K562 (cell line): Measurements from ENCODE around the gene RIIAD1. TPM values are rescaled to one million over a fixed set of nuclear protein-coding genes. Genes with fewer than 3 reads are reported as not detected.

ENCODE experiments used
- ATF2 ChIP-seq: sonication (generic); formaldehyde crosslinking; IDR thresholded peaks from 2 replicates; pipeline ENCODE4 v1.8.1; 2022; ENCODE audit warnings: missing genetic modification reagents
- ATF3 ChIP-seq, 2 experiments: fragments of 450-650 bp in 1 of 2; sonication (generic) in 1 of 2; formaldehyde crosslinking in 1 of 2; IDR thresholded peaks in 1 of 2; conservative IDR thresholded peaks in 1 of 2; 2 replicates each; pipeline versions ENCODE4 v1.6.1 to v1.8.1; 2016 to 2023; ENCODE audit warnings: mild to moderate bottlenecking in 2 of 2, moderate library complexity in 2 of 2, inconsistent platforms in 1 of 2, missing genetic modification reagents in 1 of 2
- BHLHE40 ChIP-seq: IDR thresholded peaks from 2 replicates; pipeline ENCODE4 v1.6.1; 2011; ENCODE audit warnings: low read length, improper control_type of control experiment
- ELF1 ChIP-seq: fragments of 200-800 bp; sonication (Bioruptor generic); IDR thresholded peaks from 2 replicates; pipeline ENCODE4 v1.6.1; 2016; ENCODE audit warnings: missing genetic modification characterization, missing compliant biosample characterization
- ESRRB ChIP-seq: fragments of 250-450 bp; sonication (Bioruptor Pico); IDR thresholded peaks from 2 replicates; pipeline ENCODE4 v1.5.0; 2020; ENCODE audit warnings: mild to moderate bottlenecking, moderate library complexity, borderline replicate concordance
- NR2C2 ChIP-seq, 2 experiments: fragments of 200-800 bp in 1 of 2; sonication (Bioruptor generic) in 1 of 2; sonication (generic) in 1 of 2; formaldehyde crosslinking in 1 of 2; IDR thresholded peaks; 2 replicates each; pipeline versions ENCODE4 v1.6.1 to v1.8.0; 2016 to 2022; ENCODE audit warnings: mild to moderate bottlenecking in 1 of 2, missing compliant biosample characterization in 1 of 2, missing genetic modification characterization in 1 of 2, missing genetic modification reagents in 1 of 2
- PRMT5 ChIP-seq: sonication (generic); formaldehyde crosslinking; IDR thresholded peaks from 2 replicates; pipeline ENCODE4 v1.5.0; 2020; ENCODE audit warnings: missing genetic modification reagents
- PTBP1 ChIP-seq: fragments of 200-400 bp; formaldehyde crosslinking; IDR thresholded peaks from 2 replicates; pipeline ENCODE4 v1.6.1; 2017; ENCODE audit warnings: low read depth, low read length
- SAP30 ChIP-seq: fragments of 200-600 bp; sonication (generic); IDR thresholded peaks from 2 replicates; pipeline ENCODE4 v1.6.1; 2012; ENCODE audit warnings: borderline replicate concordance, low read depth, mild to moderate bottlenecking, moderate library complexity, low read length, control low read depth, inconsistent platforms; ENCODE audit not compliant: insufficient read depth, poor library complexity, severe bottlenecking
- UBTF ChIP-seq, 2 experiments: IDR thresholded peaks; 2 replicates each; pipeline ENCODE4 v1.6.1; 2012; ENCODE audit warnings: improper control_type of control experiment in 2 of 2, low read depth in 2 of 2, low read length in 2 of 2, borderline replicate concordance in 1 of 2
- ZNF239 ChIP-seq: fragments of 250-450 bp; sonication (Bioruptor Pico); IDR thresholded peaks from 2 replicates; pipeline ENCODE4 v1.4.0; 2020; ENCODE audit warnings: mild to moderate bottlenecking
- polyA plus RNA-seq, 8 experiments: library from polyadenylated mRNA; depleted of rRNA in 4 of 8; stranded (reverse) in 5 of 8; unstranded in 3 of 8; fragments of >200 nt; fragmentation: Nextera tagmentation in 2 of 8; fragmentation: Illumina TruSeq in 1 of 8; extraction: Ambion mirVana in 2 of 8; extraction: Trizol in 1 of 8; gene quantifications; 2 replicates each; pipeline versions ENCODE4 v1.2.1 to v1.2.3, GENCODE V29; 2011 to 2014; ENCODE audit warnings: inconsistent platforms in 1 of 8, missing spikeins in 1 of 8
- total RNA-seq, 7 experiments: library from RNA; depleted of rRNA in 6 of 7; stranded (reverse); fragments of >200 nt in 6 of 7; fragmentation: Illumina TruSeq in 2 of 7; extraction: Trizol in 2 of 7; gene quantifications; 2 replicates each; pipeline versions ENCODE4 v1.2.1 to v1.2.3, GENCODE V29; 2011 to 2021; ENCODE audit warnings: low replicate concordance in 1 of 7
- TF ChIP-seq, protein P1 (sequence below): fragments of 450-650 bp; IDR thresholded peaks from 2 replicates; pipeline ENCODE4 v1.6.1; 2016

Gene RIIAD1
- total and polyA plus RNA-seq, 9 of the 15 experiments (the other 6 are each of a cell fraction or from before 2014, with no cell fraction given) = not detected

DNA sequence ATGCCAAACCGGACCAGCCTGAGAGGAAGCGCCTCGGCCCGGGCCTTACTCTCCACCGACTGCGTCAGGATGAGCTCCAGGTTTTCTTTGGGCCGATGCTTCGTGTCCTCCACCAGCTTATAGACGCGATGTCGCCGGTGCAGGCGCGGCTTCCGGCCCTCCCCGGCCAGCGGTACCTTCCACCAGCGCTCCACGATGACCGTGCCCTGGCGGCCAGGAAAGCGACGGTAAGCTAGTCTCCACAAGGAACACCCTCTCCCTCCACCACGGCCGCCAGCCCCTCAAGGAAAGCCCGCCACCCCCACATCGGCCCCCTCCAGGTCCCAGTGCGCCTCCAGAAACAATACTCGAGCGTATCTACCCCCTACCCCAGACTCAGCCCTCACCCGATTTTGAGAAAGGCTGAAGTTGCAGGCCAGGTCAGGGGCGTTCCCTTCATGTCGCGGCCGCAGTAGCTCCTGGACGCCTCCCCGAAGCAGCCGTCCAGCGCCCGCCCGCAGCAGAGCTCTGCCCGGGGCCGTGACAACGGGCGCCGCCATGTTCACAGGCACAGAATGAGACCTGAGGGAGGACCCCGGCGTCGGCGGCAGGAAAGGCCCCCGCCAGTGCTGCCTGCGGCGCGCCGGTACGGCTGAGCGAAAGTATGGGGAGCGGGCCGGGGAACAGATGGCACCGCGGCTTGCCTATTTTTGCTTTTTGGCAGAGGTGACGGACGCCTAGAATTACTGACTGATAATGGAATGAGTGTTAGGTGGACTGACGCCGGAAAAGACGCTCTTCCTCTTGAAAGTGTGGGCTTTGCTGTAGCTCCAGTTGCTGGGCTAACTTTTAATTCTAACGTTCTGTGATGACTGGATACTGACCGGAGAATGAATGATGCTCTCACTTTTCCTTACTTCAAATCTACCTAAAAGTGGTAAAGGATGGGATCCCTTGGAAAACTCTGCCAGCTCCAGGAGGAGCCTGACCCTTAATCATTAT is 41.9 kb downstream of the RIIAD1 start, which contains the start of gene MRPL9 (continued):
- TF ChIP-seq ATF3 (IDR thresholded peaks at IDR 0.05) (peak; percentile 40; the same call in 1 of the 2 replicates), ATF3 (CRISPR knock-in tag; conservative IDR thresholded peaks at IDR 0.05) (no peak), ELF1 (no peak), BHLHE40 (no peak), PRMT5 (no peak), PTBP1 (no peak), ZNF239 (CRISPR knock-in tag) (no peak), SAP30 (no peak), UBTF (IDR thresholded peaks at IDR 0.05; ENCODE audit: borderline replicate concordance in 1 of 2, low read depth in 2 of 2, low read length in 2 of 2) (no peak), ATF2 (CRISPR knock-in tag) (no peak), NR2C2 (CRISPR knock-in tag; IDR thresholded peaks at IDR 0.05) (no peak), NR2C2 (tag; IDR thresholded peaks at IDR 0.05) (peak; percentile 54; the same call in 1 of the 2 replicates), ESRRB (no peak)
- TF ChIP-seq, protein P1, sequence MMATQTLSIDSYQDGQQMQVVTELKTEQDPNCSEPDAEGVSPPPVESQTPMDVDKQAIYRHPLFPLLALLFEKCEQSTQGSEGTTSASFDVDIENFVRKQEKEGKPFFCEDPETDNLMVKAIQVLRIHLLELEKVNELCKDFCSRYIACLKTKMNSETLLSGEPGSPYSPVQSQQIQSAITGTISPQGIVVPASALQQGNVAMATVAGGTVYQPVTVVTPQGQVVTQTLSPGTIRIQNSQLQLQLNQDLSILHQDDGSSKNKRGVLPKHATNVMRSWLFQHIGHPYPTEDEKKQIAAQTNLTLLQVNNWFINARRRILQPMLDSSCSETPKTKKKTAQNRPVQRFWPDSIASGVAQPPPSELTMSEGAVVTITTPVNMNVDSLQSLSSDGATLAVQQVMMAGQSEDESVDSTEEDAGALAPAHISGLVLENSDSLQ = 0 out of 2 replicates have a peak, but pooled peaks have one; percentile 32
